Osteoblast (primary cell): ENCODE results near the gene STK11. TPM values are rescaled to one million over a fixed set of nuclear protein-coding genes. Genes with fewer than 3 reads are reported as not detected.
A peak's percentile ranks its signal among the peaks of the same experiment; 100 is the strongest.
"Not testable (repeated sequence)": the region's sequence is repeated elsewhere in the genome, so short reads cannot be mapped to it uniquely, and the experiment has no call there.

Source experiments
- DNase-seq: peaks from one replicate; pipeline ENCODE4 v3.0.0; 2011; ENCODE audit warnings: low spot score, mixed read lengths; ENCODE audit not compliant: insufficient read length; ENCODE audit errors: missing footprints
- H2AFZ ChIP-seq: 2 replicates; pipeline ENCODE4 v1.6.0; 2011; ENCODE audit warnings: mild to moderate bottlenecking, low read length
- H3K27ac ChIP-seq: 2 replicates; pipeline ENCODE4 v1.5.1; 2011; ENCODE audit warnings: mild to moderate bottlenecking, low read depth, low read length, moderate library complexity
- H3K27me3 ChIP-seq: 2 replicates; pipeline ENCODE4 v1.6.0; 2012; ENCODE audit warnings: mild to moderate bottlenecking, control low read depth, inconsistent platforms, low read length, moderate library complexity; ENCODE audit not compliant: insufficient read depth
- H3K36me3 ChIP-seq: 2 replicates; pipeline ENCODE4 v1.5.1; 2011; ENCODE audit warnings: mild to moderate bottlenecking, low read length, control low read depth, moderate library complexity; ENCODE audit not compliant: insufficient read depth
- H3K4me1 ChIP-seq: 2 replicates; pipeline ENCODE4 v1.5.1; 2011; ENCODE audit warnings: mild to moderate bottlenecking, low read length, control low read depth, moderate library complexity; ENCODE audit not compliant: insufficient read depth
- H3K4me2 ChIP-seq: 2 replicates; pipeline ENCODE4 v1.6.0; 2011; ENCODE audit warnings: mild to moderate bottlenecking, low read length; ENCODE audit not compliant: insufficient read depth
- H3K4me3 ChIP-seq: fragments of 200-600 bp; sonication (generic); 3 replicates; pipeline ENCODE4 v1.5.1; 2012; ENCODE audit warnings: mild to moderate bottlenecking, low read length, inconsistent platforms; ENCODE audit not compliant: insufficient read depth
- H3K79me2 ChIP-seq: 2 replicates; pipeline ENCODE4 v1.6.0; 2012; ENCODE audit warnings: mild to moderate bottlenecking, low read length, control low read depth, inconsistent platforms; ENCODE audit not compliant: insufficient read depth
- H3K9me3 ChIP-seq: 2 replicates; pipeline ENCODE4 v1.5.1; 2011; ENCODE audit warnings: low read depth, low read length, control low read depth
- H4K20me1 ChIP-seq: 2 replicates; pipeline ENCODE4 v1.6.0; 2012; ENCODE audit warnings: mild to moderate bottlenecking, low read length, control low read depth; ENCODE audit not compliant: insufficient read depth
- CTCF ChIP-seq: IDR thresholded peaks from 2 replicates; pipeline ENCODE4 v1.5.1; 2011; ENCODE audit warnings: mild to moderate bottlenecking, low read depth, low read length, moderate library complexity; ENCODE audit errors: extremely low read depth
- total RNA-seq: library from RNA; depleted of rRNA; stranded (reverse); fragments of >200 nt; gene quantifications from 2 replicates; pipeline ENCODE4 v1.2.3, GENCODE V29; 2012

Gene STK11
- total RNA-seq, 1 donor, result 100 TPM

- Histone ChIP-seq H3K4me3 (peak overlapping the region; percentile 90), H3K4me2 (peak overlapping the region; percentile 98), H2AFZ (no peak overlapping the region), H3K36me3 (peaks cover 12% of the 10 kb centered on the region), H3K9me3 (no peaks in the 10 kb centered on the region), H4K20me1 (peaks cover 20% of the 10 kb centered on the region), H3K4me1 (peaks cover 24% of the 10 kb centered on the region), H3K79me2 (peaks cover 50% of the 10 kb centered on the region), H3K27me3 (no peaks in the 10 kb centered on the region), H3K27ac (peak overlapping the region; percentile 79)
- no peak for TF ChIP-seq CTCF
- DNase-seq, result no peak
These were observed 729 bp downstream of the STK11 start for GRCh38 chr19:1206150-1206863.

- Histone ChIP-seq H3K79me2 (peaks cover 56% of the 10 kb centered on the region), H3K4me1 (peaks cover 31% of the 10 kb centered on the region), H3K4me2 (peak overlapping the region; percentile 98), H3K27me3 (no peaks in the 10 kb centered on the region), H2AFZ (no peak overlapping the region), H3K27ac (peak overlapping the region; percentile 79), H3K9me3 (no peaks in the 10 kb centered on the region), H4K20me1 (peaks cover 20% of the 10 kb centered on the region), H3K36me3 (peaks cover 12% of the 10 kb centered on the region), H3K4me3 (peak overlapping the region; percentile 90)
- DNase-seq, result peak; percentile 88
- TF ChIP-seq CTCF, result no peak
These were observed 1.4 kb downstream of the STK11 start for GRCh38 chr19:1206864-1207450.

GRCh38 chr19:1208830-1209229, 3.3 kb downstream of the STK11 start:
- not testable (repeated sequence) for H3K4me3 ChIP-seq, H3K4me2 ChIP-seq, H3K9me3 ChIP-seq, H3K27ac ChIP-seq, H3K27me3 ChIP-seq, H2AFZ ChIP-seq
- DNase-seq, result peak; percentile 87
- Histone ChIP-seq H3K79me2 (peaks cover 73% of the 10 kb centered on the region), H3K36me3 (peaks cover 15% of the 10 kb centered on the region), H3K4me1 (peaks cover 33% of the 10 kb centered on the region), H4K20me1 (peaks cover 20% of the 10 kb centered on the region)

- Histone ChIP-seq H2AFZ (no peak overlapping the region), H3K36me3 (peaks cover 15% of the 10 kb centered on the region), H3K4me3 (no peak overlapping the region), H3K4me2 (no peak overlapping the region), H3K27me3 (no peaks in the 10 kb centered on the region), H3K79me2 (peaks cover 87% of the 10 kb centered on the region), H3K4me1 (peaks cover 44% of the 10 kb centered on the region), H3K9me3 (no peaks in the 10 kb centered on the region), H4K20me1 (peaks cover 20% of the 10 kb centered on the region), H3K27ac (peak overlapping the region; percentile 45)
- peak; percentile 15 for DNase-seq
- no peak for TF ChIP-seq CTCF
These were observed 4.6 kb downstream of the STK11 start for GRCh38 chr19:1210227-1210538.
